ENCODE data around the gene KLHL29.

KLHL29 gene

DNA sequence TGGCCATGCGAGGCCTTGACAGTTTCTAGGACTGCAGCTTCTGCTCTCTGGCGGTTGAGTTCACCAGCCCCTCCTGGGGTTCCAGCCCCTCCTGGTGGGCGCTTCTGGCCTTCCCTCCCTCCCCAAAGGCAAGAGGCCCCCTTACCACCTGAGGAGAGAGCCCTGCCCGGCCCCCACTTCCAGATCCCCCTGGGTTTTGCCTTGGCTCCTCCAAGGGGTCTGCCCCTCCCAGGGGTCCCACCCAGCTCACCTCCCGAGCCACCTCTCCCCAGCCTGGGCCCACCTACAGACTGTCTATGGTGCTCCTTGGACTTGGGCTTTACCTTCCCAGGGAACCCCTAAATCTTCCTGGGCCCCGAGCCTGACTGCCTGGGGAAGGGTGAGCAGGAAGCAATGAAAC lies 277.5 kb downstream of the KLHL29 start:
- Histone ChIP-seq H3K27me3 (ENCODE audit: insufficient read depth, low read length, poor library complexity, severe bottlenecking) (no peaks in the 10 kb centered on the region), H3K9me2 (replicated peaks; ENCODE audit: low read depth, low read length) (no peaks in the 10 kb centered on the region), H3K9me3 (ENCODE audit: insufficient read depth, low read depth, low read length) (no peaks in the 10 kb centered on the region), H3K79me2 (ENCODE audit: insufficient read depth, low read length) (no peaks in the 10 kb centered on the region), H3K4me1 (ENCODE audit: insufficient read depth, low read length, poor library complexity, severe bottlenecking) (no peaks in the 10 kb centered on the region), H3K36me3 (ENCODE audit: insufficient read depth, low read length) (no peaks in the 10 kb centered on the region), H3K4me3 (ENCODE audit: low read length, poor library complexity, severe bottlenecking) (no peak overlapping the region), H3K4me2 (ENCODE audit: low read depth, low read length, poor library complexity, severe bottlenecking) (no peak overlapping the region), H3F3A (ENCODE audit: low read depth) (no peaks in the 10 kb centered on the region), H2AFZ (ENCODE audit: low read length) (no peak overlapping the region), H3K9ac (ENCODE audit: low read depth, low read length, poor library complexity, severe bottlenecking) (no peak overlapping the region), H4K20me1 (ENCODE audit: insufficient read depth, low read length, poor library complexity, severe bottlenecking) (no peaks in the 10 kb centered on the region)
- TF ChIP-seq CTCF (conservative IDR thresholded peaks at IDR 0.05; ENCODE audit: low read length), result no peak
- no peak for TF ChIP-seq EZH2phosphoT487 (IDR thresholded peaks at IDR 0.05; ENCODE audit: borderline replicate concordance)

- H3K4me3 ChIP-seq (ENCODE audit: low read length, poor library complexity, severe bottlenecking), result no peak overlapping the region
- no peaks in the 10 kb centered on the region for H3K79me2 ChIP-seq (ENCODE audit: insufficient read depth, low read length)
- no peak overlapping the region for H2AFZ ChIP-seq (ENCODE audit: low read length)
- no peaks in the 10 kb centered on the region for H3K9me2 ChIP-seq (replicated peaks; ENCODE audit: low read depth, low read length)
- no peak overlapping the region for H3K4me2 ChIP-seq (ENCODE audit: low read depth, low read length, poor library complexity, severe bottlenecking)
- H3K36me3 ChIP-seq (ENCODE audit: insufficient read depth, low read length), result no peaks in the 10 kb centered on the region
- no peaks in the 10 kb centered on the region for H3K4me1 ChIP-seq (ENCODE audit: insufficient read depth, low read length, poor library complexity, severe bottlenecking)
- no peak overlapping the region for H3K9ac ChIP-seq (ENCODE audit: low read depth, low read length, poor library complexity, severe bottlenecking)
- no peaks in the 10 kb centered on the region for H4K20me1 ChIP-seq (ENCODE audit: insufficient read depth, low read length, poor library complexity, severe bottlenecking)
- H3K27me3 ChIP-seq (ENCODE audit: insufficient read depth, low read length, poor library complexity, severe bottlenecking), result no peaks in the 10 kb centered on the region
- no peaks in the 10 kb centered on the region for H3F3A ChIP-seq (ENCODE audit: low read depth)
- H3K9me3 ChIP-seq (ENCODE audit: insufficient read depth, low read depth, low read length), result no peaks in the 10 kb centered on the region
- TF ChIP-seq CTCF (conservative IDR thresholded peaks at IDR 0.05; ENCODE audit: low read length), result no peak
- no peak for TF ChIP-seq EZH2phosphoT487 (IDR thresholded peaks at IDR 0.05; ENCODE audit: borderline replicate concordance)
These were observed 278.3 kb downstream of the KLHL29 start for GRCh38 chr2:23662941-23663920.

- Histone ChIP-seq H3K4me2 (ENCODE audit: low read depth, low read length, poor library complexity, severe bottlenecking) (no peak overlapping the region), H3K27me3 (ENCODE audit: insufficient read depth, low read length, poor library complexity, severe bottlenecking) (no peaks in the 10 kb centered on the region), H3K9me3 (ENCODE audit: insufficient read depth, low read depth, low read length) (no peaks in the 10 kb centered on the region), H3K4me1 (ENCODE audit: insufficient read depth, low read length, poor library complexity, severe bottlenecking) (no peaks in the 10 kb centered on the region), H2AFZ (ENCODE audit: low read length) (no peak overlapping the region), H4K20me1 (ENCODE audit: insufficient read depth, low read length, poor library complexity, severe bottlenecking) (no peaks in the 10 kb centered on the region), H3K79me2 (ENCODE audit: insufficient read depth, low read length) (no peaks in the 10 kb centered on the region), H3K9me2 (replicated peaks; ENCODE audit: low read depth, low read length) (no peaks in the 10 kb centered on the region), H3F3A (ENCODE audit: low read depth) (no peaks in the 10 kb centered on the region), H3K4me3 (ENCODE audit: low read length, poor library complexity, severe bottlenecking) (no peak overlapping the region), H3K36me3 (ENCODE audit: insufficient read depth, low read length) (no peaks in the 10 kb centered on the region), H3K9ac (ENCODE audit: low read depth, low read length, poor library complexity, severe bottlenecking) (no peak overlapping the region)
- no peak for TF ChIP-seq CTCF (conservative IDR thresholded peaks at IDR 0.05; ENCODE audit: low read length)
- TF ChIP-seq EZH2phosphoT487 (IDR thresholded peaks at IDR 0.05; ENCODE audit: borderline replicate concordance), result no peak
These were observed 279.2 kb downstream of the KLHL29 start for GRCh38 chr2:23664066-23664788.

All from Loucy (cell line).